Renal pelvis (tissue), 12 donors: Measurements from ENCODE around the gene GCNT2. TPM values are rescaled to one million over a fixed set of nuclear protein-coding genes. Genes with fewer than 3 reads are reported as not detected.
"Not testable (repeated sequence)": the region's sequence is repeated elsewhere in the genome, so short reads cannot be mapped to it uniquely, and the experiment has no call there.

Source experiments
- DNase-seq: peaks from one replicate; pipeline ENCODE4 v3.0.0-alpha.2; 2013
- long read RNA-seq, 16 experiments: transcript quantifications; one replicate each; lab custom pipeline, GENCODE V29; 2026
- polyA plus RNA-seq, 3 donors: library from polyadenylated mRNA; unstranded; fragments of 120-200 nt; gene quantifications; one replicate each; pipeline ENCODE4 v1.2.1, GENCODE V29; 2013; ENCODE audit not compliant: insufficient read length in 3 of 3

Gene GCNT2
- 10 to 100 TPM; 14.6 to 19.2 (median 17.6) TPM for polyA plus RNA-seq
- long read RNA-seq, donor 1, full-length matches to known transcripts, result 2 of 2 reads
- long read RNA-seq, donor 1, partial matches to known transcripts, result 0 of 2 reads
- long read RNA-seq, donor 1, other reads (novel, unspliced or antisense), result 0 of 2 reads
- long read RNA-seq, donor 2, full-length matches to known transcripts, result 2 of 2 reads
- long read RNA-seq, donor 2, partial matches to known transcripts, result 0 of 2 reads
- long read RNA-seq, donor 2, other reads (novel, unspliced or antisense), result 0 of 2 reads
- long read RNA-seq, donor 3, result 0 reads
- long read RNA-seq, donor 4, full-length matches to known transcripts, result 3 of 3 reads
- long read RNA-seq, donor 4, partial matches to known transcripts, result 0 of 3 reads
- long read RNA-seq, donor 4, other reads (novel, unspliced or antisense), result 0 of 3 reads
- long read RNA-seq, donor 5, full-length matches to known transcripts, result 2 of 2 reads
- long read RNA-seq, donor 5, partial matches to known transcripts, result 0 of 2 reads
- long read RNA-seq, donor 5, other reads (novel, unspliced or antisense), result 0 of 2 reads
- long read RNA-seq, donor 6, full-length matches to known transcripts, result 2 of 2 reads
- long read RNA-seq, donor 6, partial matches to known transcripts, result 0 of 2 reads
- long read RNA-seq, donor 6, other reads (novel, unspliced or antisense), result 0 of 2 reads
- long read RNA-seq, donor 7, full-length matches to known transcripts, result 4 of 4 reads
- long read RNA-seq, donor 7, partial matches to known transcripts, result 0 of 4 reads
- long read RNA-seq, donor 7, other reads (novel, unspliced or antisense), result 0 of 4 reads
- long read RNA-seq, donor 8, full-length matches to known transcripts, result 1 of 1 reads
- long read RNA-seq, donor 8, partial matches to known transcripts, result 0 of 1 reads
- long read RNA-seq, donor 8, other reads (novel, unspliced or antisense), result 0 of 1 reads
- long read RNA-seq, donor 9, full-length matches to known transcripts, result 1 of 1 reads
- long read RNA-seq, donor 9, partial matches to known transcripts, result 0 of 1 reads
- long read RNA-seq, donor 9, other reads (novel, unspliced or antisense), result 0 of 1 reads
- long read RNA-seq, donor 10, full-length matches to known transcripts, result 3 of 3 reads
- long read RNA-seq, donor 10, partial matches to known transcripts, result 0 of 3 reads
- long read RNA-seq, donor 10, other reads (novel, unspliced or antisense), result 0 of 3 reads
- long read RNA-seq, donor 11, full-length matches to known transcripts, result 3 of 3 reads
- long read RNA-seq, donor 11, partial matches to known transcripts, result 0 of 3 reads
- long read RNA-seq, donor 11, other reads (novel, unspliced or antisense), result 0 of 3 reads
- long read RNA-seq, donor 12, full-length matches to known transcripts, result 6 of 6 reads
- long read RNA-seq, donor 12, partial matches to known transcripts, result 0 of 6 reads
- long read RNA-seq, donor 12, other reads (novel, unspliced or antisense), result 0 of 6 reads
- long read RNA-seq, donor 13, full-length matches to known transcripts, result 5 of 5 reads
- long read RNA-seq, donor 13, partial matches to known transcripts, result 0 of 5 reads
- long read RNA-seq, donor 13, other reads (novel, unspliced or antisense), result 0 of 5 reads
- long read RNA-seq, donor 14, full-length matches to known transcripts, result 10 of 10 reads
- long read RNA-seq, donor 14, partial matches to known transcripts, result 0 of 10 reads
- long read RNA-seq, donor 14, other reads (novel, unspliced or antisense), result 0 of 10 reads
- long read RNA-seq, donor 15, full-length matches to known transcripts, result 5 of 5 reads
- long read RNA-seq, donor 15, partial matches to known transcripts, result 0 of 5 reads
- long read RNA-seq, donor 15, other reads (novel, unspliced or antisense), result 0 of 5 reads
- long read RNA-seq, donor 16, full-length matches to known transcripts, result 3 of 3 reads
- long read RNA-seq, donor 16, partial matches to known transcripts, result 0 of 3 reads
- long read RNA-seq, donor 16, other reads (novel, unspliced or antisense), result 0 of 3 reads

DNA sequence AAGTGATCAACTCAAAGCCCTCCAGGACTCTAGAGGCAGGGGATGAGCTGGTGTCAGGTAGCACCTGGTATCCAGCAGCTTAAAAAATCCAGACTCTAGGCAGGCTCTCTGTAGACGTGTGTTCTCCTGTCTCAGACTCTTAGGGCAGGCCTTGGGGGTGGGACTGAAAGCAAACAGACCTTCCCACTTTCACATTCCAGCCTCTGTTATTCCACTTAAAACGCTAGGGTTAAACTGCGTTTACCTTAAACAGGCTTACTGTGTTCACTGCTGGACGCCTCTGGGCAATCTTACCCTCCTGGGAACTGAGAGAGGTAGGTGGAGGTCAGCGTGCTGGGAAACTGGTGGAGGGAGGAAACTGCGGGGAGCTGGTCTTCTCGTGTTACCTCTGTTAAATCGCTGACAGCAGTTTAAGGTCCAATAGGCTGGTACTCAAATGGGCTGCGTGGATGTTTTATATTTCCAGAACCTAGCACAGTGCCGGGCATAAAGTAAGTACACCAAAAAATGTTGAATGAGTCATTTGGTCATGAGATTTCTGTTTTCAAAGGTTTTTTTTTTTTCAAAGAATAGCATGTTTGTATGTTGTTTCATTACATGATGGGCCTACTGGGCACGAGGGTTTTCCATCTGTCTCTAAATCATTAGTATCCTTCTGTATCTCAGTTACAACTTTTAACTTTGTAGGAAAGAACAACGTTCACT lies at the start of gene GCNT2:
TSS of gene GCNT2 (plus strand) at position 248 of the 705 bp plus-strand sequence. CDS start 7,561 bp downstream, outside the sequence.
- DNase-seq, result peak; percentile 89

DNA sequence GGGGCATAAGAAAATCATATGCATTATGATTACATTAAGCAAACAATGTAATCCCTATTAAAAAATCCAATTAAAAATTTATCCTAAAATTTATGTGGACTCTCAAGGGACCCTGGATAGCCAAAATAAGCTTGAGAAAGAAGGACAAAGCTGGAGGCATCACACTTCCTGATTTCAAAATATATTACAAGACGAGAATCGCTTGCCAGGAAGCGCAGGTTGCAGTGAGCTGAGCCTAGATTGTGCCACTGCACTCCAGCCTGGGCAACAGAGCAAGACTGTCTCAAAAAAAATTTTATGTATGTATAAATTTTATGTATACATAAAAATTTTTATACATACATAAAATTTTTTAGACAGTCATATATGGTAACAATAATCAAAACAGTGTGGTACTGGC lies 48.5 kb upstream of the GCNT2 start:
- no peak for DNase-seq

DNA sequence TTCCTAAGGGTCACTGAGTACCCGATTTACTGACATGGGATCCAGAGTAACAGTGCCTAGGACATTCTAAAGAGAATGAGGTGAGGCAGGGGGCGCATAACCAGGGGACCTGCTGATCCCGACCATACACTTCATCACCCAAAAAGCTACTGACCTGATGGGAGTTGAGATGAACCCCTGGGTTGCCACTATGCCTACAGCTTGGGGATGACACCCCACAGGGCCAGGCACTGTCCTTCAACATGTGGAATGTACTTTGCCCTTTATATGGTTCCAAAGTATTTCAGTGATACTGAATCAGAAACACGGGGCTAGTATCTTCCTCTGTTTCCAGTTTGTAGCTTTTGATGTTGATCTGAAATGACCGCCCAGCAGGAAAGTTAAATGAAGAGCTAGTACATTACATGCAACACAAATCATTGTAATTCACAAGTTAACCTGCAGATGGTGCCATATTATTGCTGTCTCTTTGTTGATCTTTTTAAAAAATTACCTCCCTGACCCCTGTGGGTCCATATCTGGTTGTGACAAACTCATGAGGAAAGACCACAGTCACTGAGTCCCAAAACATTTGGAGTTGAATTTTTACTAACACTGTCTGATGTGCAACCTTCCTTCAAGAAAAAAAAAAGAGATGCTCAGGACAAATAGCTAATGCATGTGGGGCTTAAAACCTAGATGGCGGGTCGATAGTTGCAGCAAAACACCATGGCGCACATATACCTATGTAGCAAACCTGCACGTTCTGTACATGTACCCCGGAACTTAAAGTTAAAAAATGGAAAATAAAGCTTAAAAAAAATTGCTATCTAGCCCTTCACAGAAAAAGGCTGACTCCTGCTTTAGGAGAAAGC lies 42.7 kb upstream of the GCNT2 start:
- peak; percentile 12 for DNase-seq

DNA sequence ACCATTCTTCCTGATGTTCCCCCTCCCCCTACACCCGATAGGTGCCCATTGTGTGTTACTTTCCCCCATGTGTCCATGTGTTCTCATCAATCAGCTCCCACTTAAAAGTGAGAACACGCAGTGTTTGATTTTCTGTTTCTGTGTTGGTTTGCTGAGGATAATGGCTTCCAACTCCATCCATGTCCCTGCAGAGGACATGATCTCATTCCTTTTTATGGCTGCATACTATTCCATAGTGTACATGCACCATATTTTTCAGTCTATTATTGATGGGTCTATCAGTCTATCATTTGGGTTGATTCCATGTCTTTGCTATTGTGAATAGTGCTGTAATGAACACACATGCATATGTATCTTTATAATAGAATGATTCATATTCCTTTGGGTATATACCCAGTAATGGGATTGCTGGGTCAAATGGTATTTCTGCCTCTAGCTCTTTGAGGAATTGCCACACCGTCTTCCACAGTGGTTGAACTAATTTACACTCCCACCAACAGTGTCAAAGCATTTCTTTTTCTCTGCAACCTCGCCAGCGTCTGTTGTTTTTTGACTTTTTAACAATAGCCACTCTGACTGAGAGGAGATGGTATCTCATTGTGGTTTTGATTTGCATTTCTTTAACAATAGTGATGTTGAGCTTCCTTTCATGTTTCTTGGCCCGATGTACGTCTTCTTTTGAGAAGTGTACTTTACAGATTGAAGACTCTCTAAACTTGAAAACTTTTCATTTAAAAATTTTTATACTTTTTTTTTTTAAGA lies 41.0 kb upstream of the GCNT2 start:
- DNase-seq, result no peak

DNA sequence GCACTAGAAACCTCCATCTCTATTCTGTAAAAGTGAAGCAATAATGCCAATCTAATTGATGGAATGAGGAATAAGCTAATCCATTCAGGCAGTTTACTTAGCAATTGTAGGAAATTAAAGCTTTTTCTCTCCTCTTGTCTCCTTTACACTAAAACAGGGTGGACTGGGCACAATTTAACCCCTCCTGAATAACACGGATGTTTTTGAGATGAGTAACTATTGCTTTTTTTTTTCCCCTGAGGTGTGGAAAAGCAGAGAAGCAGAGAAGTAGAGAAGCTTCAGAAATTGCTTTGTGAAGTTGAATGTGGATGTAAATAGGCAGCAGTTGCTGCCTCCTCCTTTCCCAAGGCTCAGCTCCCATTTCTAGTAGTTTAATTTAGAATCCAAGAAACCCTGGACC lies 40.0 kb upstream of the GCNT2 start:
- DNase-seq, result no peak

DNA sequence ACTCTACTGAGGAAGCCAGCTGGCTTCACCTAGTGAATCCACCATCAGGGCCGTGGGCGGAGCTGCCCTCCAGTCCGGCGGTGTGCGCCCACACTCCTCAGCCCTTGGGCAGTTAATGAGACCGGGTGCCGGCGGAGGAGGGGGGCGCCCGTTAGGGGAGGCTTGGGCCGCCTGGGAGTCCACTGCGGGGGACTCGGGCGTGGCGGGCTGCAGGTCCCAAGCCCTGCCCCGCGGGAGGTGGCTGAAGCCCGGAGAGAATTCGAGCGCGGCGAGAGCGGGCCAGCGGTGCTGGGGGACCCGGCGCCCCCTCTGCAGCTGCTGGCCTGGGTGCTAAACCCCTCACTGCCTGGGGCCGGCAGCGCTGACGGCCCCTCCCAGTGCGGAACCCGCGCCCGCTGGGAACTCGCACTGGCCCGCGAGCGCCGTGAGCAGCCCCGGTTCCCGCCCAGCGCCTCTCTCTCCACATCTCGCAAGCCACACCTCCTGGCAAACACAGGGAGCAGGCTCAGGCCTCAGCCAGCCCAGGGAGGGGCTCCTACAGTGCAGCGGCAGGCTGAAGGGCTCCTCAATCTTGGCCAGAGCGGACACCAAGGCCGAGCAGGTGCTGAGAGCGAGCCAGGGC lies 38.4 kb upstream of the GCNT2 start:
- DNase-seq, result no peak

DNA sequence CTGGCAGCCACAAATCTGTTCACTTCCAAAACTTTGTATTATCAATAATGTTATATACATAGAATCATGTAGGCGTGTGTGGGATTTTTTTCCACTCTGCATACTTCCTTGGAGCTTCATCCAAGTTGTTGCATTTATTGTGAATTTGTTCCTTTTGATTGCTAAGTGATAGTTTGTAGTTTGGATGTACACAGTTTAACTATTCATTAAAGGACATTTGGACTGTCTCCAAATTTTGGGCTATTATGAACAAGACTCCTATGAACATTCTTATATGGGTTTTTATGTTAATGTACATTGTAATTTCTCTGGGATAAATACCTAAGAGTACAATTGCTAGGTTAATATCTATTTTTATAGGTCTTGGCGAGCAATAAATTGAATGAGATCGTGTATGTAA lies 36.2 kb upstream of the GCNT2 start:
- DNase-seq, result no peak

DNA sequence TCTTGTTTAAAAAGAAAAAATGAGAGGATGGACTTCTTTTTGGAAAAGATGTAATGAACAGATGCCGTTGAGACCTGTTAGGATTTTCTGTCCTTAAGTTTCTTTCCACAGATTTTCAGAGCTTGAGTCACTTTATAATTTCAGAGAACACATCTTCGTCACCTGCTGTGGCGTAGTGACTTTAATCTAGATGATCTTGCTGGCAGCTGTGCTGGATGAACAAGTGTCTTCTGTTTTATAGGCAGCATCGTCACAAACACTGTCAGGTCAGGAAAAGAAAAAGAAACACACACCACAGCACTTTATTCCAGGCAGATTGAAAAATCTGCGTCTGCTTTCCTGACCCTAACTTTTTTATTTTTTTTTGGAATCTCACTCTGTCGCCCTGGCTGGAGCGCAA lies 35.7 kb upstream of the GCNT2 start:
- DNase-seq, result no peak

DNA sequence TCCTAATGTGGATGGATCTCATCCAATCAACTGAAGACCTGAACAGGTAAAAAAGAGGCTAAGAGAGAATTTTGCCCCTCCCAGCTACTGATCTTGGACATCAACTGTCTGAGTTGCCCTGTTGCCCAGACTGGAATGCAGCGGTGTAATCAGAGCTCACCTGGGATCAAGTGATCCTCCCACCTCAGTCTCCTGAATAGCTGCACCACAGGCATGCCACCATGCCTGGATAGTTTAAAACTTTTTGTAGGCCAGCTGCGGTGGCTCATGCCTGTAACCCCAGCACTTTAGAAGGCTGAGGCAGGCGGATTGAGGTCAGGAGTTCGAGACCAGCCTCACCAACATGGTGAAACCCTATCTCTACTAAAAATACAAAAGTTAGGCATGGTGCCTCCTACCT lies 34.9 kb upstream of the GCNT2 start:
- DNase-seq, result no peak

DNA sequence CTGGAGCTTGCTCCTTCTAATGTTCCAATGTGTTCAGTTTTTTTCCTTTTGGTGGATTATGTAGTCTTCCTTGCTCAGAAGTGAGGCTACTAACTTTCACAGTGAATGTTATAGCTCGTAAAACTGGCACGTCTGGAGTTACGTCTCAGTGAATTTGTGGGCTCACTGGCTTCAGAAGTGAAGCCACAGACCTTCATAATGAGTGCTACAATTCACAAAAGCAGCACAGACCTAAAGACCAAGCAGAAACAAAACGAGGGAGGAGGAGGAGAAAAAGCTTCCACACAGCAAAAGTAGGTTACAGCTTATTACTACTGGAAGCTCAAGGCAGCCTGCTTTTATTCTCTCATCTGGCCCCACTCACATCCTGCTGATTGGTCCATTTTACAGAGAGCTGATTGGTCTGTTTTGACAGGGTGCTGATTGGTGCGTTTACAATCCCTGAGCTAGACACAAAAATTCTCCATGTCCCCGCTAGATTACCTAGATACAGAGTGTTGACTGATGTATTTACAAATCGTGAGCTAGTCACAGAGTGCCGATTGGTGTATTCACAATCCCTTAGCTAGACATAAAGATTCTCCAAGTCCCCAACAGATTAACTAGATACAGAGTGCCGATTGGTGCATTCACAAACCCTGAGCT lies 34.1 kb upstream of the GCNT2 start:
- DNase-seq, result not testable (repeated sequence)

DNA sequence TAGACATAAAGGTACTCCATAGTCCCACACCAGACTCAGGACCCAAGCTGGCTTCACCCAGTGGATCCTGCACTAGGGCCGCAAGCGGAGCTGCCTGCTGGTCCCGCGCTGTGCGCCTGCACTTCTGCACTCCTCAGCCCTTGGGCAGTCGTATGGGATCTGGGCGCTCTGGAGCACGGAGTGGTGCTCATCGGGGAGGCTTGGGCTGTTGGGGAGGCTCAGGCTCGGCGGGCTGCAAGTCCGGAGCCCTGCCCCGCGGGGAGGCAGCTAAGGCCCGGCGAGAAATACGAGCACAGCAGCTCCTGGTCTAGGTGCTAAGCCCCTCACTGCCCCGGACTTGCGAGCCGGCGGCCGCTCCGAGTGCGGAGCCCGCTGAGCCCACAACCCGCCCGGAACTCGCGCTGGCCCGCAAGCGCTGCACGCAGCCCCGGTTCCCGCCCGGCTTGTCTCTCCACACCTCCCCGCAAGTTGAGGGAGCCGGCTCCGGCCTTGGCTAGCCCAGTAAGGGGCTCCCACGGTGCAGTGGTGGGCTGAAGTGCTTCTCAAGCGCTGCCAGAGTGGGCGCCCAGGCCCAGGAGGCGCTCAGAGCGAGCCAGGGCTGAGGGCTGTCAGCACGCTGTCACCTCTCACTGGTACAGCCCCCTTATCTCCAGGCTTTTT lies 33.4 kb upstream of the GCNT2 start:
- DNase-seq, result no peak

DNA sequence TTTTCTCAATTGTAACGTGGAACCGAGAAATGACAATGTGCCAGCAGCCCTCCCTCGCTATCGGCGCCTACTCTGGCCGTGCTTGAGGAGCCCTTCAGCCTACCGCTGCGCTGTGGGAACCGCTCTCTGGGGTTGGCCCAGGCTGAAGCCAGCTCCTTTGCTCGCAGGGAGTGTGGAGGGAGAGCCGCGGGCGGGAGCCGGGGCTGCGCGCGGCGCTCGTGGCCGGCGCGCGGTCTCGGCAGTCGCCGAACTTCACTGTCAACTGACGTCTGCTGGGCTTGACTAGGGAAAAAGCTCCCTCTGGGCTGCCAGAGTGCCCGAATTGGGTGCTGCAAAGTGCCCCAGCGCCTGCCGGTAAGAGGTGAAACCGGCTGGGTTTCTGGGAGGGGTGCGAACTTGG lies 29.7 kb upstream of the GCNT2 start:
- no peak for DNase-seq

DNA sequence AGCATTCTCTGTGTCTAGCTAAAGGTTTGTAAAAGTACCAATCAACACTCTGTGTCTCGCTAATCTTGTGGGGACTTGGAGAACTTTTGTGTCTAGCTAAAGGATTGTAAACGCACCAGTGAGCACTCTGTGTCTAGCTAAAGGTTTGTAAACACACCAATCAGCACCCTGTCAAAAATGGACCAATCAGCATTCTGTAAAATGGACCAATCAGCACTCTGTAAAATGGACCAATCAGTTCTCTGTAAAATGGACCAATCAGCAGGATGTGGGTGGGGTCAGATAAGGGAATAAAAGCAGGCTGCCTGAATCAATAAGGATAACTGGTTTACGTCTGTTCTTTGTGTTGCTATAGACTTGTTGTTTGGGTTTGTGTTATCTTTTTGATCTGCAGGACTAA lies 29.2 kb upstream of the GCNT2 start:
- DNase-seq, result not testable (repeated sequence)

DNA sequence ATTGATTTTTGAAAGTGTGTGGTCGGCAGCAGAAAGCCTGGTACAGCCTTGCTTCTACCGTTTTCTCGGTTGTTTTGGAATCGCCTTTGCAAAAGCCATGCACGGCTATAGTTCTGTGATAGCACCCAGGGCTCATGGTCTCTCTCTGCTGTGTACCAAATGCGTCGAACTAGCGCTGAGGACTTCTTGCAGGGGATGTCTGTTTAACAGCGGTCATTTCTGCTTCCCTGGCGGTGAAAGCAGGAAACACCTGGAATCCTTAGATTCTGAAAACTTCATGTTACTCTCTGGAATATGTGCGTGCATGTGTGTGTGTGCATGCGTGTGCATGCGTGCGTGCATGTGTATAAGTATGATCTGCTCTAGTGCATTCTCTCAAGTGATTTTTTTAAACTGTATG lies 26.1 kb upstream of the GCNT2 start:
- no peak for DNase-seq

DNA sequence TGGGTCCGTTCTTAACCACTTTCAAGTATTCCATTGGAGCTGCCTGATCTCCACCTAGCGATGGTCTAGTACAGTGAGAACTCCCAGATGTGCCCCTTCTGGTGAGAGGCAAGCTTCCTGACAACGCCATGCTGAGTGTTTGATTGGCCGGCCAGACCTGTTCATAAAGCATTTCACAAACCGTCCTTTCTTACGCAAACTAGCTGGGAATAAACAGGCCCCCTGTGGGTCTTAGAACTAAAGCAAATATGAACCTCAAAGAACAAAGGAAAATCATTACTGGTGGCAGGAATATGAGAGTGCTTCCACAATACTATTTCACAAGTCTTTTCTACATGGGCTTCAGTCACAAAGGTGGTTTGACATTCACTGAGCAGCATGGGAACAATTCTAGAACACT lies 15.6 kb upstream of the GCNT2 start:
- DNase-seq, result no peak

DNA sequence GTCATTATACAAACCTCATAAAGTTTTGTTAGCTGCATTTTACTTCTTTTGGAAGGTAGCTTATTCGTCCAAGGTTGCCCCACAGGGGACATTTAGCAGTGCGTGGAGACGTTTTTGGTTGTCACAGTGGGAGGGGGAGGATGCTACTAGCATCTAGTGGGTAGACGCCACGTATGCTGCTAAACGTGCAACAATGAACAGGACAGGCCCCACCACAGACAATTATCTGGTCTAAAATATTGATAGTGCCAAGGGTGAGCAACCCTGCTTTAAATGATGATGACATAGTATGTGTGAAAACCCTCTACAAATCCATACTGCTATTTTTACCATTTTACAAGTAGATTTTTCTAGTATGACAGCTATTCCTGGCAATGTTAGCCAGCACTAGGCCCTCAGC lies 13.9 kb upstream of the GCNT2 start:
- DNase-seq, result no peak

DNA sequence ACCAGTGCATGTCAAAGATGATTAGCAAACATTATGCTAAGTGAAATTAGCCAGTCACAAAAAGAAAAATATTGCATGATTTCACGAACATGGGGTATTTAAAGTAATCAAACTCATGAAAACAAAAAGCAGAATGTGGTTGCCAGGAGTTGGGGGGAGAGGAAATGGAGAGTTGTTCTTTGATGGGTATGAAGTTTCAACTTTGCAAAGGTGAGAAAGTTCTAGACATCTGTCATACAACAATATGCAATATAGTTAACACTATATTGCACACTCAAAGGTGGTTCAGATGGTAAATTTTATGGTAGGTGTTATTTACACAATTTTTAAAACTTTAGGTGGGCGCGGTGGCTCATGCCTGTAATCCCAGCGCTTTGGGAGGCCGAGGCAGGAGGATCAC lies 13.4 kb upstream of the GCNT2 start:
- no peak for DNase-seq
